WTC11 (cell line): Measurements from ENCODE around the gene TIAM2. TPM values are rescaled to one million over a fixed set of nuclear protein-coding genes. Genes with fewer than 3 reads are reported as not detected.

Experiments used
- ATAC-seq: fragments of 200-7000 bp; cut with Tn5 transposase; 2 replicates; pipeline ENCODE4 v1.10.0; 2021; ENCODE audit warnings: mild to moderate bottlenecking, moderate library complexity
- CTCF ChIA-PET: fragments of 300-600 bp; sonication (Branson Sonifier 250); formaldehyde crosslinking; loops from one replicate; lab custom pipeline; 2021; ENCODE audit warnings: antibody characterized with exemption; lab: Charles Lee
- POLR2A ChIA-PET: fragments of 350-600 bp; sonication (Branson Sonifier 250); formaldehyde crosslinking; loops from one replicate; lab custom pipeline; 2021; ENCODE audit warnings: antibody characterized with exemption; lab: Charles Lee
- DNase-seq: peaks from one replicate; pipeline ENCODE4 v3.0.0; 2021; ENCODE audit warnings: low spot score
- H3K27ac Mint-ChIP-seq: 2 replicates; pipeline ENCODE4 v1.8.0; 2021; ENCODE audit warnings: mixed read lengths
- H3K27me3 Mint-ChIP-seq: 2 replicates; pipeline ENCODE4 v1.8.0; 2021; ENCODE audit warnings: low read depth, mild to moderate bottlenecking, moderate library complexity, mixed read lengths
- H3K36me3 Mint-ChIP-seq: 2 replicates; pipeline ENCODE4 v1.8.0; 2021; ENCODE audit warnings: mixed read lengths
- H3K4me1 Mint-ChIP-seq: 2 replicates; pipeline ENCODE4 v1.8.0; 2022; ENCODE audit warnings: mixed read lengths
- H3K4me3 Mint-ChIP-seq: 2 replicates; pipeline ENCODE4 v1.8.0; 2021; ENCODE audit warnings: mild to moderate bottlenecking, moderate library complexity, mixed read lengths
- H3K9me3 Mint-ChIP-seq: 2 replicates; pipeline ENCODE4 v1.8.0; 2021; ENCODE audit warnings: mixed read lengths
- EMX1 ChIP-seq: fragments of 250-450 bp; sonication (Bioruptor Pico); IDR thresholded peaks from 2 replicates; pipeline ENCODE4 v1.8.0; 2021; ENCODE audit warnings: mild to moderate bottlenecking
- ERG ChIP-seq: fragments of 250-450 bp; sonication (Bioruptor Pico); IDR thresholded peaks from 2 replicates; pipeline ENCODE4 v1.8.0; 2021; ENCODE audit warnings: mild to moderate bottlenecking
- FOXP1 ChIP-seq: sonication (generic); formaldehyde crosslinking; IDR thresholded peaks from 2 replicates; pipeline ENCODE4 v1.8.0; 2022; ENCODE audit warnings: missing genetic modification reagents, mild to moderate bottlenecking, moderate library complexity, borderline replicate concordance
- HMGA2 ChIP-seq: fragments of 250-450 bp; sonication (Bioruptor Pico); IDR thresholded peaks from 2 replicates; pipeline ENCODE4 v1.4.0; 2021; ENCODE audit warnings: mild to moderate bottlenecking, moderate library complexity
- JUN ChIP-seq: sonication (generic); formaldehyde crosslinking; IDR thresholded peaks from 2 replicates; pipeline ENCODE4 v1.8.0; 2023; ENCODE audit warnings: mild to moderate bottlenecking, missing genetic modification reagents
- PREB ChIP-seq: sonication (generic); formaldehyde crosslinking; IDR thresholded peaks from 2 replicates; pipeline ENCODE4 v1.8.1; 2022; ENCODE audit warnings: mild to moderate bottlenecking, missing genetic modification reagents, moderate library complexity, borderline replicate concordance
- SMAD4 ChIP-seq: sonication (generic); formaldehyde crosslinking; IDR thresholded peaks from 2 replicates; pipeline ENCODE4 v1.8.0; 2022; ENCODE audit warnings: mild to moderate bottlenecking, missing genetic modification reagents
- SOX15 ChIP-seq: fragments of 250-450 bp; sonication (Bioruptor Pico); IDR thresholded peaks from 2 replicates; pipeline ENCODE4 v1.9.0; 2021; ENCODE audit warnings: mild to moderate bottlenecking
- TEAD1 ChIP-seq: sonication (generic); formaldehyde crosslinking; IDR thresholded peaks from 2 replicates; pipeline ENCODE4 v1.8.0; 2022; ENCODE audit warnings: mild to moderate bottlenecking, missing genetic modification reagents
- TEAD4 ChIP-seq: sonication (generic); formaldehyde crosslinking; IDR thresholded peaks from 2 replicates; pipeline ENCODE4 v1.8.0; 2022; ENCODE audit warnings: mild to moderate bottlenecking, missing genetic modification reagents
- ZNF263 ChIP-seq: sonication (generic); formaldehyde crosslinking; IDR thresholded peaks from 2 replicates; pipeline ENCODE4 v1.8.1; 2022; ENCODE audit warnings: low read depth, mild to moderate bottlenecking, moderate library complexity, missing genetic modification reagents
- ZNF317 ChIP-seq: sonication (generic); formaldehyde crosslinking; IDR thresholded peaks from 2 replicates; pipeline ENCODE4 v1.8.1; 2023; ENCODE audit warnings: low read depth, mild to moderate bottlenecking, moderate library complexity, missing genetic modification reagents, borderline replicate concordance
- ZNF423 ChIP-seq: fragments of 250-450 bp; sonication (Bioruptor Pico); IDR thresholded peaks from 2 replicates; pipeline ENCODE4 v2.1.2; 2022; ENCODE audit warnings: mild to moderate bottlenecking, moderate library complexity
- ZNF671 ChIP-seq: fragments of 250-450 bp; sonication (Bioruptor Pico); IDR thresholded peaks from 2 replicates; pipeline ENCODE4 v1.8.0; 2021; ENCODE audit warnings: mild to moderate bottlenecking
- total RNA-seq: library from RNA; stranded (reverse); gene quantifications from 3 replicates; pipeline ENCODE4 v1.2.3, GENCODE V29; 2021
- TF ChIP-seq, protein P1 (sequence below): sonication (generic); formaldehyde crosslinking; conservative IDR thresholded peaks from 2 replicates; pipeline ENCODE4 v1.8.1; 2023; ENCODE audit warnings: mild to moderate bottlenecking, low read depth, missing genetic modification reagents, moderate library complexity
- TF ChIP-seq, protein P2 (sequence below): sonication (generic); formaldehyde crosslinking; IDR thresholded peaks from 2 replicates; pipeline ENCODE4 v1.8.1; 2023; ENCODE audit warnings: mild to moderate bottlenecking, missing genetic modification reagents, moderate library complexity
- TF ChIP-seq, protein P3 (sequence below): fragments of 250-450 bp; sonication (Bioruptor Pico); IDR thresholded peaks from 2 replicates; pipeline ENCODE4 v1.9.0; 2021; ENCODE audit warnings: mild to moderate bottlenecking
- TF ChIP-seq, protein P4 (sequence below): sonication (generic); formaldehyde crosslinking; conservative IDR thresholded peaks from 2 replicates; pipeline ENCODE4 v1.8.1; 2022; ENCODE audit warnings: mild to moderate bottlenecking, missing genetic modification reagents
- TF ChIP-seq, protein P5 (sequence below): sonication (generic); formaldehyde crosslinking; IDR thresholded peaks from 2 replicates; pipeline ENCODE4 v1.8.1; 2023; ENCODE audit warnings: mild to moderate bottlenecking, missing genetic modification reagents, moderate library complexity
- TF ChIP-seq, protein P6 (sequence below): sonication (generic); formaldehyde crosslinking; IDR thresholded peaks from 2 replicates; pipeline ENCODE4 v1.8.0; 2023; ENCODE audit warnings: missing genetic modification reagents
- TF ChIP-seq, protein P7 (sequence below): sonication (generic); formaldehyde crosslinking; IDR thresholded peaks from 2 replicates; pipeline ENCODE4 v1.8.0; 2022; ENCODE audit warnings: mild to moderate bottlenecking, missing genetic modification reagents

The TIAM2 gene
- total RNA-seq, 1 experiment from 2014 or later, result 15.1 TPM

- Mint-ChIP-seq H3K27me3 (no peaks in the 10 kb centered on the region), H3K27ac (peak overlapping the region; percentile 46; the same call in 1 of the 2 replicates)
- CTCF ChIA-PET, result interaction anchor here (1.5 kb wide), 1 partner anchor 21 kb away, joined by 6 read pairs; no protein-coding TSS in a partner anchor
- DNase-seq, result no peak
- TF ChIP-seq, protein P1, sequence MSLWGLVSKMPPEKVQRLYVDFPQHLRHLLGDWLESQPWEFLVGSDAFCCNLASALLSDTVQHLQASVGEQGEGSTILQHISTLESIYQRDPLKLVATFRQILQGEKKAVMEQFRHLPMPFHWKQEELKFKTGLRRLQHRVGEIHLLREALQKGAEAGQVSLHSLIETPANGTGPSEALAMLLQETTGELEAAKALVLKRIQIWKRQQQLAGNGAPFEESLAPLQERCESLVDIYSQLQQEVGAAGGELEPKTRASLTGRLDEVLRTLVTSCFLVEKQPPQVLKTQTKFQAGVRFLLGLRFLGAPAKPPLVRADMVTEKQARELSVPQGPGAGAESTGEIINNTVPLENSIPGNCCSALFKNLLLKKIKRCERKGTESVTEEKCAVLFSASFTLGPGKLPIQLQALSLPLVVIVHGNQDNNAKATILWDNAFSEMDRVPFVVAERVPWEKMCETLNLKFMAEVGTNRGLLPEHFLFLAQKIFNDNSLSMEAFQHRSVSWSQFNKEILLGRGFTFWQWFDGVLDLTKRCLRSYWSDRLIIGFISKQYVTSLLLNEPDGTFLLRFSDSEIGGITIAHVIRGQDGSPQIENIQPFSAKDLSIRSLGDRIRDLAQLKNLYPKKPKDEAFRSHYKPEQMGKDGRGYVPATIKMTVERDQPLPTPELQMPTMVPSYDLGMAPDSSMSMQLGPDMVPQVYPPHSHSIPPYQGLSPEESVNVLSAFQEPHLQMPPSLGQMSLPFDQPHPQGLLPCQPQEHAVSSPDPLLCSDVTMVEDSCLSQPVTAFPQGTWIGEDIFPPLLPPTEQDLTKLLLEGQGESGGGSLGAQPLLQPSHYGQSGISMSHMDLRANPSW (CRISPR knock-in tag), result no peak
- TF ChIP-seq ZNF671 (CRISPR knock-in tag) (no peak), ZNF263 (CRISPR knock-in tag) (no peak), ERG (no peak), TEAD1 (CRISPR knock-in tag) (no peak), EMX1 (CRISPR knock-in tag) (no peak), PREB (CRISPR knock-in tag) (no peak), ZNF423 (no peak), ZNF317 (no peak), SOX15 (CRISPR knock-in tag) (no peak)
- TF ChIP-seq, protein P2, sequence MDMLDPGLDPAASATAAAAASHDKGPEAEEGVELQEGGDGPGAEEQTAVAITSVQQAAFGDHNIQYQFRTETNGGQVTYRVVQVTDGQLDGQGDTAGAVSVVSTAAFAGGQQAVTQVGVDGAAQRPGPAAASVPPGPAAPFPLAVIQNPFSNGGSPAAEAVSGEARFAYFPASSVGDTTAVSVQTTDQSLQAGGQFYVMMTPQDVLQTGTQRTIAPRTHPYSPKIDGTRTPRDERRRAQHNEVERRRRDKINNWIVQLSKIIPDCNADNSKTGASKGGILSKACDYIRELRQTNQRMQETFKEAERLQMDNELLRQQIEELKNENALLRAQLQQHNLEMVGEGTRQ (CRISPR knock-in tag), result no peak
- TF ChIP-seq, protein P3, sequence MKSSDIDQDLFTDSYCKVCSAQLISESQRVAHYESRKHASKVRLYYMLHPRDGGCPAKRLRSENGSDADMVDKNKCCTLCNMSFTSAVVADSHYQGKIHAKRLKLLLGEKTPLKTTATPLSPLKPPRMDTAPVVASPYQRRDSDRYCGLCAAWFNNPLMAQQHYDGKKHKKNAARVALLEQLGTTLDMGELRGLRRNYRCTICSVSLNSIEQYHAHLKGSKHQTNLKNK (CRISPR knock-in tag), result no peak
- TF ChIP-seq, protein P4, sequence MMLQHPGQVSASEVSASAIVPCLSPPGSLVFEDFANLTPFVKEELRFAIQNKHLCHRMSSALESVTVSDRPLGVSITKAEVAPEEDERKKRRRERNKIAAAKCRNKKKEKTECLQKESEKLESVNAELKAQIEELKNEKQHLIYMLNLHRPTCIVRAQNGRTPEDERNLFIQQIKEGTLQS (CRISPR knock-in tag), result no peak
- TF ChIP-seq, protein P5, sequence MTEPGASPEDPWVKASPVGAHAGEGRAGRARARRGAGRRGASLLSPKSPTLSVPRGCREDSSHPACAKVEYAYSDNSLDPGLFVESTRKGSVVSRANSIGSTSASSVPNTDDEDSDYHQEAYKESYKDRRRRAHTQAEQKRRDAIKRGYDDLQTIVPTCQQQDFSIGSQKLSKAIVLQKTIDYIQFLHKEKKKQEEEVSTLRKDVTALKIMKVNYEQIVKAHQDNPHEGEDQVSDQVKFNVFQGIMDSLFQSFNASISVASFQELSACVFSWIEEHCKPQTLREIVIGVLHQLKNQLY (CRISPR knock-in tag), result no peak
- TF ChIP-seq, all 79 proteins: peak for 0
- POLR2A ChIA-PET, result no interaction called here
- Mint-ChIP-seq H3K9me3 (peaks cover 16% of the 10 kb centered on the region), H3K4me1 (peaks cover 28% of the 10 kb centered on the region), H3K36me3 (peaks cover 20% of the 10 kb centered on the region), H3K4me3 (no peak overlapping the region)
- ATAC-seq, result peak; percentile 64
Observed at GRCh38 chr6:155227046-155227445, 231.9 kb downstream of the TIAM2 start.

- CTCF ChIA-PET, result no interaction called here
- no peaks in the 10 kb centered on the region for H3K27me3 Mint-ChIP-seq
- no peak for ATAC-seq
- TF ChIP-seq FOXP1 (no peak), SMAD4 (no peak), JUN (no peak), HMGA2 (CRISPR knock-in tag) (no peak), TEAD4 (no peak)
- TF ChIP-seq, protein P2 (CRISPR knock-in tag), result no peak
- TF ChIP-seq, protein P6, sequence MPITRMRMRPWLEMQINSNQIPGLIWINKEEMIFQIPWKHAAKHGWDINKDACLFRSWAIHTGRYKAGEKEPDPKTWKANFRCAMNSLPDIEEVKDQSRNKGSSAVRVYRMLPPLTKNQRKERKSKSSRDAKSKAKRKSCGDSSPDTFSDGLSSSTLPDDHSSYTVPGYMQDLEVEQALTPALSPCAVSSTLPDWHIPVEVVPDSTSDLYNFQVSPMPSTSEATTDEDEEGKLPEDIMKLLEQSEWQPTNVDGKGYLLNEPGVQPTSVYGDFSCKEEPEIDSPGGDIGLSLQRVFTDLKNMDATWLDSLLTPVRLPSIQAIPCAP, result no peak
- TF ChIP-seq, protein P7, sequence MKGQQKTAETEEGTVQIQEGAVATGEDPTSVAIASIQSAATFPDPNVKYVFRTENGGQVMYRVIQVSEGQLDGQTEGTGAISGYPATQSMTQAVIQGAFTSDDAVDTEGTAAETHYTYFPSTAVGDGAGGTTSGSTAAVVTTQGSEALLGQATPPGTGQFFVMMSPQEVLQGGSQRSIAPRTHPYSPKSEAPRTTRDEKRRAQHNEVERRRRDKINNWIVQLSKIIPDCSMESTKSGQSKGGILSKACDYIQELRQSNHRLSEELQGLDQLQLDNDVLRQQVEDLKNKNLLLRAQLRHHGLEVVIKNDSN, result no peak
Observed at GRCh38 chr6:155228546-155229166, 233.5 kb downstream of the TIAM2 start.

More at GRCh38 chr6:155228546-155229166, 233.5 kb downstream of the TIAM2 start:
- no peak for DNase-seq
- Mint-ChIP-seq H3K27ac (no peak overlapping the region), H3K36me3 (peaks cover 20% of the 10 kb centered on the region), H3K4me1 (peaks cover 26% of the 10 kb centered on the region), H3K9me3 (peaks cover 16% of the 10 kb centered on the region), H3K4me3 (no peak overlapping the region)
- POLR2A ChIA-PET, result no interaction called here
